ENCODE data around the gene EMC10. TPM values are rescaled to one million over a fixed set of nuclear protein-coding genes. Genes with fewer than 3 reads are reported as not detected.

Gene EMC10
- 59.8 and 84.2 TPM in 2 replicates for total RNA-seq

GRCh38 chr19:50476224-50476906 lies at the start of gene EMC10, which contains the start of gene GARIN5A:
Gene EMC10 (plus strand): TSS chr19:50476507. CDS start chr19:50476545, 38 bp downstream.
Gene GARIN5A (minus strand): TSS chr19:50476848. CDS start chr19:50476388, 460 bp downstream.

DNA sequence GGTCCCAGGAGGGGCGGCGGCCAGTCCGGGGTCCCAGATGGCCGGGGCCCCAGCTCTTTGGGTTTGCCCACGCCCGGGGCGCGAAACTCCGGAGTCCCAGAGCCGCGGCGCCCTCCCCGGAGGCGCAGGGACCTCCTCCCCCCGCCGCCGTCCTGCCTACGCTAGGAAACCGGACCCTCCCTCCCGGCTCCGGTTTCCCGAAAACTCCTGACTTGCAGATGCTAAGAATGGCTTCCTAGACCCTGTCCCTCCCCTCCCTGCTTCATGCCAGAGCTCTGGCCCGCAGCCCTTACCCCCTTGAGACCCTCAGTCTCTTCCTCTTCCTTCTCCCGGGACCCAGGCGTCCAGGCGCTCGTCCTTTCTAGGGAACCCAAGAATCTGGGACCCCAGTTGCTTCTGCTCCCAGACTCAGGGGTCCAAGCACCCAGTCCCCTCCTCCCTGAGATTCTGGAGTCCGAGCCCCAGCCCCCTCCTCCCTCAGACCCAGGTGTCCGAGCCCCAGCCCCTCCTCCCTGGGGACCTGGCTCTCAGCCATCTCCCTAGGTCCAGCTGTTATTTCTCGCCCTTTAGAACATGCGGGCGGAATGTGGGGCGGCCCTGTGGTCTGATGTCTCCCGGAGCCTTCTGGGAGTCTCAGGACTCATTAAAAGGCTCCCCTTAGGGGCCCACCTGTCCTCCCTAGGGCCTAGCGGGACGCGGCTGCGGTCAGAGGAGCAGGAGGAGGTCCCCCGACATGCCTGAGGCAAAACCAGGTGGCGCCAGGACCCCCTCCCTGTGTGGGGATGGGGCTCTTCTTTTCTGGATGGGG lies 43.9 kb upstream of the EMC10 start, which contains the start of gene MYBPC2:
Gene MYBPC2 (plus strand): TSS at position 672 of the 808 bp plus-strand sequence. CDS start 62 bp downstream, at position 734.

DNA sequence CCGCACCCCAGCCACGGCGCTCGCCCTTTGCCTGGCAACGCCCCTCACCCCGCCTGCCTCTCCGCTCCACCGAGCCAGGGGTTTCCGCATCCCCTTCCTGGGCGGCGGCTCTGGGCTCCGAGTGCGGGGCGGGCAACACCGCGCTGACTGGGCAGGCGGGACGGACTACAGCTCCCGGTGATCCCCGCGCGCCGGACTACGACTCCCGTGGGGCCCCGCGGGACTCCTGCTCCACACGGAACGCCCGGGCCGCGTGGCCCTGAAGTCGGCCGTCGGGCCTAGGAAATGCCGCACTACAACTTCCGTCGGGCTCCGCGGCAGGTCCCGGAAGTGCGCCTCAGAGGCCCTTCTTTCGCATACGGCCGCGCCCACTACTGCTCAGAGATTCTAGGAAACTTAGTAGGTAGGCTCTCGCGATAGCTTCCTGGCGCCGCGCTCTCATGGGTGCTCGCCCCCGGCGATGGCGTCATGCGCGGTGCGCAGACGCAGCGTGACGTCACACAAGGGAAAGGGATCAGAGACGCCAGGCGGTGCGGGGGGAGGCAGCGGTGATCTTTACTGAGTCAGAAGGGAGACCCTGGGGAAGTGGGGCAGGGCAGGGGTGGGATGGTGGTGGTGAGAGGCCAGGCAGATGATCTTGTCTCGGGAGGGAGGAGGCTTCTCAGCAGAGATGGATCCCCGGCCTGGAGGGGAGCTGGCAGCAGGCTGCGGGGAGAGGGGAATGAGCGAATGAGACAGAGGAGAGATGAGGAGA lies 34.9 kb downstream of the EMC10 start, which contains the start of gene JOSD2:
Gene JOSD2 (minus strand): TSS at position 123 of the 754 bp plus-strand sequence. CDS start 760 bp downstream, outside the sequence.

GRCh38 chr19:50513746-50514345 lies 37.5 kb downstream of the EMC10 start, which contains the start of gene ASPDH:
Gene ASPDH (minus strand): TSS chr19:50513913. CDS start chr19:50513823, 90 bp downstream.

Other genes with a start within 250 kb of the EMC10 start
- 0.14 TPM in 2 replicates for gene KCNC3, start 147.1 kb upstream of the EMC10 start, total RNA-seq
- 0.56 and 1.1 TPM in 2 replicates for gene NAPSA, start 110.9 kb upstream of the EMC10 start, total RNA-seq
- gene NR1H2, start 100.0 kb upstream of the EMC10 start, total RNA-seq, result 54.0 and 64.3 TPM in 2 replicates
- 52.4 and 60.2 TPM in 2 replicates for gene POLD1, start 92.2 kb upstream of the EMC10 start, total RNA-seq
- not detected in 2 replicates for gene SPIB, start 57.6 kb upstream of the EMC10 start, total RNA-seq
- gene MYBPC2, start 43.6 kb upstream of the EMC10 start, total RNA-seq, result not detected in 2 replicates
- 1.5 TPM in 1 of 2 replicates, not detected in the other for gene GARIN5A, start 341 bp downstream of the EMC10 start, total RNA-seq
- gene JOSD2, start 34.7 kb downstream of the EMC10 start, total RNA-seq, result 30.2 and 39.1 TPM in 2 replicates
- gene ASPDH, start 37.4 kb downstream of the EMC10 start, total RNA-seq, result not detected in 2 replicates
- gene LRRC4B, start 91.9 kb downstream of the EMC10 start, total RNA-seq, result 0.07 TPM in 1 of 2 replicates, not detected in the other
- not detected in 2 replicates for gene SYT3, start 163.4 kb downstream of the EMC10 start, total RNA-seq
- not detected in 2 replicates for gene C19orf81, start 172.9 kb downstream of the EMC10 start, total RNA-seq
- gene SHANK1, start 243.3 kb downstream of the EMC10 start, total RNA-seq, result 0.35 TPM in 1 of 2 replicates, not detected in the other
- 3.7 and 4.9 TPM in 2 replicates for gene CLEC11A, start 246.9 kb downstream of the EMC10 start, total RNA-seq

Measured in airway epithelial cell (primary cell).